DOHH2 (cell line): Measurements from ENCODE around the gene LOC128125822.

Experiments used
- CTCF ChIP-seq: fragments of 200-600 bp; sonication (generic); IDR thresholded peaks from one replicate; pipeline ENCODE4 v1.5.1; 2014; ENCODE audit warnings: antibody characterized with exemption, mild to moderate bottlenecking, low read depth, low read length; ENCODE audit not compliant: poor library complexity, severe bottlenecking
- EZH2phosphoT487 ChIP-seq: fragments of 200-600 bp; sonication (generic); IDR thresholded peaks from 2 replicates; pipeline ENCODE4 v1.6.1; 2017; ENCODE audit warnings: borderline replicate concordance, mild to moderate bottlenecking, antibody characterized with exemption, low read length, moderate library complexity, mixed read lengths

- TF ChIP-seq CTCF (no peak), EZH2phosphoT487 (no peak)
Measured at GRCh38 chr6:63543982-63544381, 28.3 kb upstream of the LOC128125822 start.
